DMS 273 treated with DMSO at 0.1 percent for 48 hours (cell line): ENCODE data around the gene CCDC88B.
"Not testable (repeated sequence)": the region's sequence is repeated elsewhere in the genome, so short reads cannot be mapped to it uniquely, and the experiment has no call there.

Source experiments
- DNase-seq: peaks from one replicate; lab custom pipeline; 2025; lab: John Stamatoyannopoulos, UW

Gene CCDC88B

GRCh38 chr11:64305691-64306562 lies 34.1 kb upstream of the CCDC88B start:
- no peak for DNase-seq

- DNase-seq: no peak
Observed at GRCh38 chr11:64306563-64306875, 33.5 kb upstream of the CCDC88B start.

GRCh38 chr11:64306876-64307622 lies 33.0 kb upstream of the CCDC88B start:
- DNase-seq: no peak

GRCh38 chr11:64307795-64308194 lies 32.2 kb upstream of the CCDC88B start:
- not testable (repeated sequence) for DNase-seq

GRCh38 chr11:64312947-64313346 lies 27.1 kb upstream of the CCDC88B start:
- no peak for DNase-seq

- no peak for DNase-seq
Observed at GRCh38 chr11:64313491-64314145, 26.4 kb upstream of the CCDC88B start.

GRCh38 chr11:64314146-64314804 lies 25.7 kb upstream of the CCDC88B start:
- DNase-seq: no peak

- DNase-seq: no peak
Observed at GRCh38 chr11:64314805-64315561, 25.0 kb upstream of the CCDC88B start.

- DNase-seq: not testable (repeated sequence)
Observed at GRCh38 chr11:64315667-64316526, 24.1 kb upstream of the CCDC88B start.

- DNase-seq: no peak
Observed at GRCh38 chr11:64316672-64317324, 23.2 kb upstream of the CCDC88B start.

- peak; percentile 79 for DNase-seq
Observed at GRCh38 chr11:64317325-64317960, 22.6 kb upstream of the CCDC88B start, which contains the start of gene TRMT112. Gene TRMT112, minus strand, starts transcription at chr11:64317559. Its CDS starts 33 bp downstream, at chr11:64317526.

GRCh38 chr11:64317961-64318765 lies 21.8 kb upstream of the CCDC88B start, which contains the start of gene PRDX5:
Gene PRDX5, plus strand, starts transcription at chr11:64318121. Its CDS starts 95 bp downstream, at chr11:64318216.
- DNase-seq: peak; percentile 74

GRCh38 chr11:64318766-64319761 lies 20.9 kb upstream of the CCDC88B start:
- no peak for DNase-seq

GRCh38 chr11:64320556-64320955 lies 19.4 kb upstream of the CCDC88B start:
- DNase-seq: no peak

- no peak for DNase-seq
Observed at GRCh38 chr11:64321026-64321425, 19.0 kb upstream of the CCDC88B start.

GRCh38 chr11:64321533-64321932 lies 18.5 kb upstream of the CCDC88B start:
- DNase-seq: no peak

GRCh38 chr11:64322925-64323260 lies 17.1 kb upstream of the CCDC88B start:
- DNase-seq: no peak
